ENCODE measurements around the gene GTF2IRD2. TPM values are rescaled to one million over a fixed set of nuclear protein-coding genes. Genes with fewer than 3 reads are reported as not detected.
"Not testable (repeated sequence)": the region's sequence is repeated elsewhere in the genome, so short reads cannot be mapped to it uniquely, and the experiment has no call there.

GTF2IRD2 gene
- polyA plus RNA-seq, 1 experiment: 15.3 TPM

- H3K36me3 ChIP-seq (ENCODE audit: control insufficient read depth, insufficient read depth, low read length); DNase-seq (ENCODE audit: low read depth); H3K4me3 ChIP-seq (ENCODE audit: low read depth, low read length); H3K27me3 ChIP-seq (ENCODE audit: control insufficient read depth, insufficient read depth, low read length); CTCF ChIA-PET; POLR2A ChIA-PET: not testable (repeated sequence)
These were observed 30.1 kb downstream of the GTF2IRD2 start for GRCh38 chr7:74821259-74821658.

- POLR2A ChIA-PET; CTCF ChIA-PET; DNase-seq (ENCODE audit: low read depth); H3K36me3 ChIP-seq (ENCODE audit: control insufficient read depth, insufficient read depth, low read length); H3K27me3 ChIP-seq (ENCODE audit: control insufficient read depth, insufficient read depth, low read length); H3K4me3 ChIP-seq (ENCODE audit: low read depth, low read length): not testable (repeated sequence)
These were observed 31.1 kb downstream of the GTF2IRD2 start for GRCh38 chr7:74820146-74820805.

- H3K27me3 ChIP-seq (ENCODE audit: control insufficient read depth, insufficient read depth, low read length); CTCF ChIA-PET; H3K4me3 ChIP-seq (ENCODE audit: low read depth, low read length); DNase-seq (ENCODE audit: low read depth); POLR2A ChIA-PET; H3K36me3 ChIP-seq (ENCODE audit: control insufficient read depth, insufficient read depth, low read length): not testable (repeated sequence)
These were observed 35.5 kb downstream of the GTF2IRD2 start for GRCh38 chr7:74815882-74816281.

- DNase-seq (ENCODE audit: low read depth); H3K27me3 ChIP-seq (ENCODE audit: control insufficient read depth, insufficient read depth, low read length); POLR2A ChIA-PET; H3K4me3 ChIP-seq (ENCODE audit: low read depth, low read length); CTCF ChIA-PET; H3K36me3 ChIP-seq (ENCODE audit: control insufficient read depth, insufficient read depth, low read length): not testable (repeated sequence)
These were observed 52.8 kb downstream of the GTF2IRD2 start for GRCh38 chr7:74798644-74799043.

GRCh38 chr7:74797848-74798622 is 53.4 kb downstream of the GTF2IRD2 start:
- H3K36me3 ChIP-seq (ENCODE audit: control insufficient read depth, insufficient read depth, low read length); H3K27me3 ChIP-seq (ENCODE audit: control insufficient read depth, insufficient read depth, low read length); H3K4me3 ChIP-seq (ENCODE audit: low read depth, low read length); CTCF ChIA-PET; DNase-seq (ENCODE audit: low read depth); POLR2A ChIA-PET: not testable (repeated sequence)

- POLR2A ChIA-PET; DNase-seq (ENCODE audit: low read depth); H3K27me3 ChIP-seq (ENCODE audit: control insufficient read depth, insufficient read depth, low read length); H3K4me3 ChIP-seq (ENCODE audit: low read depth, low read length); CTCF ChIA-PET; H3K36me3 ChIP-seq (ENCODE audit: control insufficient read depth, insufficient read depth, low read length): not testable (repeated sequence)
These were observed 62.1 kb downstream of the GTF2IRD2 start for GRCh38 chr7:74789200-74789736.

GRCh38 chr7:74788369-74789150 is 62.8 kb downstream of the GTF2IRD2 start:
- TF ChIP-seq CTCF (IDR thresholded peaks at IDR 0.05; ENCODE audit: insufficient read depth, low read depth, low read length): 0 out of 2 replicates have a peak, but pooled peaks have one; percentile 3
- peak overlapping the region; percentile 29 for H3K4me3 ChIP-seq (ENCODE audit: low read depth, low read length)
- CTCF ChIA-PET; POLR2A ChIA-PET; H3K36me3 ChIP-seq (ENCODE audit: control insufficient read depth, insufficient read depth, low read length); H3K27me3 ChIP-seq (ENCODE audit: control insufficient read depth, insufficient read depth, low read length): not testable (repeated sequence)
- peak; percentile 33 for DNase-seq (ENCODE audit: low read depth)

GRCh38 chr7:74783595-74783994 is 67.8 kb downstream of the GTF2IRD2 start:
- POLR2A ChIA-PET; H3K27me3 ChIP-seq (ENCODE audit: control insufficient read depth, insufficient read depth, low read length); CTCF ChIA-PET; DNase-seq (ENCODE audit: low read depth); H3K36me3 ChIP-seq (ENCODE audit: control insufficient read depth, insufficient read depth, low read length); H3K4me3 ChIP-seq (ENCODE audit: low read depth, low read length): not testable (repeated sequence)

- CTCF ChIA-PET; POLR2A ChIA-PET; H3K4me3 ChIP-seq (ENCODE audit: low read depth, low read length); H3K27me3 ChIP-seq (ENCODE audit: control insufficient read depth, insufficient read depth, low read length); DNase-seq (ENCODE audit: low read depth); H3K36me3 ChIP-seq (ENCODE audit: control insufficient read depth, insufficient read depth, low read length): not testable (repeated sequence)
These were observed 69.7 kb downstream of the GTF2IRD2 start for GRCh38 chr7:74781746-74782145.

GRCh38 chr7:74779053-74779452 is 72.4 kb downstream of the GTF2IRD2 start:
- H3K36me3 ChIP-seq (ENCODE audit: control insufficient read depth, insufficient read depth, low read length); H3K27me3 ChIP-seq (ENCODE audit: control insufficient read depth, insufficient read depth, low read length); CTCF ChIA-PET; POLR2A ChIA-PET; H3K4me3 ChIP-seq (ENCODE audit: low read depth, low read length); DNase-seq (ENCODE audit: low read depth): not testable (repeated sequence)

- H3K36me3 ChIP-seq (ENCODE audit: control insufficient read depth, insufficient read depth, low read length); CTCF ChIA-PET; H3K4me3 ChIP-seq (ENCODE audit: low read depth, low read length); H3K27me3 ChIP-seq (ENCODE audit: control insufficient read depth, insufficient read depth, low read length); DNase-seq (ENCODE audit: low read depth); POLR2A ChIA-PET: not testable (repeated sequence)
These were observed 76.3 kb downstream of the GTF2IRD2 start for GRCh38 chr7:74775111-74775510.
